HepG2 (cell line): ENCODE results near the gene TBC1D25.

Experiments
- CHD2 ChIP-seq: IDR thresholded peaks from 2 replicates; pipeline ENCODE4 v1.6.1; 2011; ENCODE audit warnings: low read depth, low read length, improper control_type of control experiment
- CTCF ChIP-seq: sonication (generic); formaldehyde crosslinking; IDR thresholded peaks from 2 replicates; pipeline ENCODE4 v1.5.0; 2020; ENCODE audit warnings: mild to moderate bottlenecking, missing genetic modification reagents, moderate library complexity
- DPF2 ChIP-seq: sonication (generic); formaldehyde crosslinking; IDR thresholded peaks from 2 replicates; pipeline ENCODE4 v1.4.0; 2020; ENCODE audit warnings: mild to moderate bottlenecking, low read depth, missing genetic modification reagents, borderline replicate concordance
- MAX ChIP-seq: IDR thresholded peaks from 2 replicates; pipeline ENCODE4 v1.6.1; 2012; ENCODE audit warnings: inconsistent platforms
- NCOA2 ChIP-seq: sonication (generic); formaldehyde crosslinking; IDR thresholded peaks from 2 replicates; pipeline ENCODE4 v1.8.0; 2022; ENCODE audit warnings: inconsistent platforms
- NR0B2 ChIP-seq: sonication (generic); formaldehyde crosslinking; IDR thresholded peaks from 2 replicates; pipeline ENCODE4 v1.4.0; 2020; ENCODE audit warnings: mild to moderate bottlenecking, missing genetic modification reagents
- POLR2A ChIP-seq, 2 experiments: IDR thresholded peaks; 2 replicates each; pipeline ENCODE4 v1.6.1; 2011; ENCODE audit warnings: low read depth in 2 of 2, low read length in 2 of 2, mild to moderate bottlenecking in 1 of 2, moderate library complexity in 1 of 2; ENCODE audit not compliant: insufficient read depth in 1 of 2
- RAD21 ChIP-seq: fragments of 450-650 bp; formaldehyde crosslinking; IDR thresholded peaks from 2 replicates; pipeline ENCODE4 v1.5.0; 2020; ENCODE audit warnings: mild to moderate bottlenecking
- ZNF326 ChIP-seq: sonication (generic); formaldehyde crosslinking; IDR thresholded peaks from 2 replicates; pipeline ENCODE4 v1.4.0; 2020; ENCODE audit warnings: missing genetic modification reagents, borderline replicate concordance
- ZNF773 ChIP-seq: sonication (generic); formaldehyde crosslinking; IDR thresholded peaks from 2 replicates; pipeline ENCODE4 v1.4.0; 2020; ENCODE audit warnings: missing genetic modification reagents, borderline replicate concordance
- TF ChIP-seq, protein P1 (sequence below): sonication (generic); formaldehyde crosslinking; IDR thresholded peaks from 2 replicates; pipeline ENCODE4 v1.4.0; 2020; ENCODE audit warnings: missing genetic modification reagents
- TF ChIP-seq, protein P2 (sequence below): sonication (generic); formaldehyde crosslinking; IDR thresholded peaks from 2 replicates; pipeline ENCODE4 v1.4.0; 2020; ENCODE audit warnings: missing genetic modification reagents
- TF ChIP-seq, protein P3 (sequence below): fragments of 450-650 bp; IDR thresholded peaks from 2 replicates; pipeline ENCODE4 v1.6.1; 2016

- no peak for TF ChIP-seq ZNF773 (CRISPR knock-in tag)
- TF ChIP-seq ZNF326 (CRISPR knock-in tag) = no peak
- TF ChIP-seq, protein P1, sequence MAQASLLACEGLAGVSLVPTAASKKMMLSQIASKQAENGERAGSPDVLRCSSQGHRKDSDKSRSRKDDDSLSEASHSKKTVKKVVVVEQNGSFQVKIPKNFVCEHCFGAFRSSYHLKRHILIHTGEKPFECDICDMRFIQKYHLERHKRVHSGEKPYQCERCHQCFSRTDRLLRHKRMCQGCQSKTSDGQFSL (CRISPR knock-in tag) = no peak
- TF ChIP-seq, protein P2, sequence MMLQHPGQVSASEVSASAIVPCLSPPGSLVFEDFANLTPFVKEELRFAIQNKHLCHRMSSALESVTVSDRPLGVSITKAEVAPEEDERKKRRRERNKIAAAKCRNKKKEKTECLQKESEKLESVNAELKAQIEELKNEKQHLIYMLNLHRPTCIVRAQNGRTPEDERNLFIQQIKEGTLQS (CRISPR knock-in tag) = no peak
- no peak for TF ChIP-seq DPF2 (CRISPR knock-in tag)
- no peak for TF ChIP-seq CHD2
- no peak for TF ChIP-seq RAD21 (CRISPR knock-in tag)
- no peak for TF ChIP-seq NCOA2 (CRISPR knock-in tag)
- no peak for TF ChIP-seq CTCF (CRISPR knock-in tag)
- no peak for TF ChIP-seq NR0B2 (CRISPR knock-in tag)
- no peak for TF ChIP-seq POLR2A (IDR thresholded peaks at IDR 0.05; ENCODE audit: insufficient read depth in 1 of 2, low read depth in 2 of 2, low read length in 2 of 2)
- TF ChIP-seq, protein P3, sequence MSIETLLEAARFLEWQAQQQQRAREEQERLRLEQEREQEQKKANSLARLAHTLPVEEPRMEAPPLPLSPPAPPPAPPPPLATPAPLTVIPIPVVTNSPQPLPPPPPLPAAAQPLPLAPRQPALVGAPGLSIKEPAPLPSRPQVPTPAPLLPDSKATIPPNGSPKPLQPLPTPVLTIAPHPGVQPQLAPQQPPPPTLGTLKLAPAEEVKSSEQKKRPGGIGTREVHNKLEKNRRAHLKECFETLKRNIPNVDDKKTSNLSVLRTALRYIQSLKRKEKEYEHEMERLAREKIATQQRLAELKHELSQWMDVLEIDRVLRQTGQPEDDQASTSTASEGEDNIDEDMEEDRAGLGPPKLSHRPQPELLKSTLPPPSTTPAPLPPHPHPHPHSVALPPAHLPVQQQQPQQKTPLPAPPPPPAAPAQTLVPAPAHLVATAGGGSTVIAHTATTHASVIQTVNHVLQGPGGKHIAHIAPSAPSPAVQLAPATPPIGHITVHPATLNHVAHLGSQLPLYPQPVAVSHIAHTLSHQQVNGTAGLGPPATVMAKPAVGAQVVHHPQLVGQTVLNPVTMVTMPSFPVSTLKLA = no peak
- no peak for TF ChIP-seq MAX
These were observed 48.9 kb upstream of the TBC1D25 start for GRCh38 chrX:48490661-48491060.
